Small intestine (tissue), 7 donors: ENCODE data around the gene ZBTB45. TPM values are rescaled to one million over a fixed set of nuclear protein-coding genes. Genes with fewer than 3 reads are reported as not detected.

Experiments used
- DNase-seq, 2 donors: peaks; one replicate each; pipeline versions ENCODE4 v3.0.0 to v3.0.0-alpha.2; 2013
- FAIRE-seq: peaks from 2 replicates; lab custom pipeline; 2012; peaks lifted over from hg19 to GRCh38; lab: Jason Lieb, UNC
- H3K27ac ChIP-seq, 3 donors: one replicate each; pipeline ENCODE4 v1.5.1; 2013; ENCODE audit warnings: low read length in 2 of 3, mild to moderate bottlenecking in 2 of 3, control low read depth in 1 of 3, inconsistent platforms in 1 of 3, low read depth in 1 of 3, moderate library complexity in 1 of 3
- H3K27me3 ChIP-seq, 3 donors: one replicate each; pipeline ENCODE4 v1.6.1; 2013; ENCODE audit warnings: low read length in 3 of 3, inconsistent platforms in 1 of 3; ENCODE audit not compliant: control insufficient read depth in 3 of 3, insufficient read depth in 3 of 3
- H3K36me3 ChIP-seq, 3 donors: one replicate each; pipeline ENCODE4 v1.6.1; 2013; ENCODE audit warnings: low read length in 3 of 3, inconsistent platforms in 1 of 3, low read depth in 1 of 3, mild to moderate bottlenecking in 1 of 3, moderate library complexity in 1 of 3; ENCODE audit not compliant: control insufficient read depth in 3 of 3, insufficient read depth in 2 of 3
- H3K4me1 ChIP-seq, 3 donors: one replicate each; pipeline ENCODE4 v1.6.1; 2013; ENCODE audit warnings: low read length in 2 of 3, inconsistent platforms in 1 of 3, low read depth in 1 of 3, mild to moderate bottlenecking in 1 of 3, moderate library complexity in 1 of 3; ENCODE audit not compliant: control insufficient read depth in 3 of 3, insufficient read depth in 2 of 3
- H3K4me3 ChIP-seq, 3 donors: one replicate each; pipeline ENCODE4 v1.5.1; 2013; ENCODE audit warnings: low read length in 3 of 3, control low read depth in 1 of 3, inconsistent platforms in 1 of 3, low read depth in 1 of 3, mild to moderate bottlenecking in 1 of 3, moderate library complexity in 1 of 3
- H3K9me3 ChIP-seq, 2 donors: one replicate each; pipeline ENCODE4 v1.6.1; 2013; ENCODE audit warnings: low read depth in 1 of 2, low read length in 1 of 2; ENCODE audit not compliant: control insufficient read depth in 2 of 2, insufficient read depth in 1 of 2
- WGBS, 3 donors: extraction: QIAGEN DNeasy Blood & Tissue Kit; methylation state at CpG; one replicate each; pipeline ENCODE4 v1.1.7; 2013; 5-methylcytosine and 5-hydroxymethylcytosine counted together
- polyA plus RNA-seq, 4 donors: library from polyadenylated mRNA; stranded (reverse) in 3 of 4; unstranded in 1 of 4; fragments of 200-250 nt in 3 of 4; fragments of 120-200 nt in 1 of 4; gene quantifications; one replicate each; pipeline versions ENCODE4 v1.2.1 to v1.2.3, GENCODE V29; 2013
- donor health status: healthy with polysubstance abuse.
- donor health status: control.
- donor health status: control.
- donor health status: Bipolar disorder and iron deficiency.
- donor health status: healthy.

ZBTB45 gene
- polyA plus RNA-seq, 4 donors: 4.7 to 11.4 (median 6.9) TPM

GRCh38 chr19:58561373-58562121 lies 41.9 kb upstream of the ZBTB45 start:
- 44 to 56% (median 47%) methylated on average over 16 of the region's 16 CpGs for WGBS, 3 donors
- no peak overlapping the region for H3K27ac ChIP-seq
- H3K9me3 ChIP-seq: no peaks in the 10 kb centered on the region
- H3K4me1 ChIP-seq: peaks cover 0 to 31% (median 8%) of the 10 kb centered on the region in 3 donors
- peaks cover 0 to 10% (median 0%) of the 10 kb centered on the region in 3 donors for H3K36me3 ChIP-seq
- FAIRE-seq (no peak), DNase-seq (no peak)
- H3K27me3 ChIP-seq: peaks cover 0 to 18% (median 0%) of the 10 kb centered on the region in 3 donors
- peak overlapping the region in 2 of 3 donors; percentile 33 to 38 for H3K4me3 ChIP-seq

- no peaks in the 10 kb centered on the region for H3K9me3 ChIP-seq
- H3K4me3 ChIP-seq: no peak overlapping the region
- FAIRE-seq: no peak
- peaks cover 0 to 37% (median 8%) of the 10 kb centered on the region in 3 donors for H3K4me1 ChIP-seq
- no peak overlapping the region for H3K27ac ChIP-seq
- no peak for DNase-seq
- H3K36me3 ChIP-seq: peaks cover 0 to 15% (median 4%) of the 10 kb centered on the region in 3 donors
- peaks cover 0 to 18% (median 0%) of the 10 kb centered on the region in 3 donors for H3K27me3 ChIP-seq
These were observed 41.3 kb upstream of the ZBTB45 start for GRCh38 chr19:58560921-58561320.

GRCh38 chr19:58560007-58560887 lies 40.6 kb upstream of the ZBTB45 start:
- peaks cover 3 to 37% (median 8%) of the 10 kb centered on the region in 3 donors for H3K4me1 ChIP-seq
- FAIRE-seq (no peak), DNase-seq (no peak)
- peak overlapping the region in 2 of 3 donors; percentile 98 to 99 for H3K27ac ChIP-seq
- peaks cover 0 to 21% (median 7%) of the 10 kb centered on the region in 3 donors for H3K36me3 ChIP-seq
- H3K9me3 ChIP-seq: no peaks in the 10 kb centered on the region
- WGBS, 3 donors: 76 to 81% (median 78%) methylated on average over 8 of the region's 8 CpGs
- peak overlapping the region in 2 of 3 donors; percentile 65 to 86 for H3K4me3 ChIP-seq
- H3K27me3 ChIP-seq: peaks cover 0 to 18% (median 0%) of the 10 kb centered on the region in 3 donors

- DNase-seq (peak; percentile 86 to 92), FAIRE-seq (no peak)
- H3K4me1 ChIP-seq: peaks cover 4 to 37% (median 8%) of the 10 kb centered on the region in 3 donors
- peaks cover 0 to 18% (median 0%) of the 10 kb centered on the region in 3 donors for H3K27me3 ChIP-seq
- H3K9me3 ChIP-seq: no peaks in the 10 kb centered on the region
- peak overlapping the region; percentile 39 to 86 (median 65) for H3K4me3 ChIP-seq
- H3K36me3 ChIP-seq: peaks cover 0 to 23% (median 7%) of the 10 kb centered on the region in 3 donors
- WGBS, 3 donors: 0 to 1% (median 1%) methylated on average over 32 to 33 of the region's 33 CpGs
- H3K27ac ChIP-seq: peak overlapping the region; percentile 88 to 99 (median 98)
These were observed 39.8 kb upstream of the ZBTB45 start for GRCh38 chr19:58559275-58560006.

- Histone ChIP-seq H3K4me3 (peak overlapping the region; percentile 65 to 86 (median 86)), H3K9me3 (no peaks in the 10 kb centered on the region), H3K27me3 (peaks cover 0 to 17% (median 0%) of the 10 kb centered on the region in 3 donors), H3K27ac (peak overlapping the region; percentile 88 to 99 (median 98)), H3K4me1 (peaks cover 4 to 43% (median 8%) of the 10 kb centered on the region in 3 donors), H3K36me3 (peaks cover 0 to 28% (median 7%) of the 10 kb centered on the region in 3 donors)
- 0% methylated on average over 63 to 76 of the region's 76 CpGs for WGBS, 3 donors
- DNase-seq: peak; percentile 98 to 99
- no peak for FAIRE-seq
These were observed 39.1 kb upstream of the ZBTB45 start for GRCh38 chr19:58558623-58559274.

GRCh38 chr19:58558066-58558622 lies 38.5 kb upstream of the ZBTB45 start, which contains the start of gene UBE2M:
Gene UBE2M, minus strand, starts transcription at chr19:58558611. Its CDS starts 230 bp downstream, at chr19:58558381.
- peak within 1 kb of the TSS; percentile 88 to 99 (median 98) for H3K27ac ChIP-seq
- H3K9me3 ChIP-seq: no peaks in the 10 kb centered on the region
- H3K4me3 ChIP-seq: peak within 1 kb of the TSS; percentile 65 to 95 (median 86)
- peak; percentile 42 to 68 for DNase-seq
- peaks cover 0 to 33% (median 10%) of the 10 kb centered on the region in 3 donors for H3K36me3 ChIP-seq
- 0 to 1% (median 1%) methylated on average over 31 to 62 of the region's 62 CpGs for WGBS, 3 donors
- no peak for FAIRE-seq
- peaks cover 4 to 46% (median 5%) of the 10 kb centered on the region in 3 donors for H3K4me1 ChIP-seq
- peaks cover 0 to 11% (median 0%) of the 10 kb centered on the region in 3 donors for H3K27me3 ChIP-seq
